GM21360 (cell line): ENCODE results near the gene SLC23A2.
"Not testable (repeated sequence)": the region's sequence is repeated elsewhere in the genome, so short reads cannot be mapped to it uniquely, and the experiment has no call there.

ENCODE experiments used
- ATAC-seq: cut with Tn5 transposase; IDR thresholded peaks from one replicate; pipeline ENCODE4 v1.9.1; 2021; ENCODE audit warnings: mild to moderate bottlenecking, moderate library complexity; ENCODE audit not compliant: unreplicated experiment

The SLC23A2 gene

DNA sequence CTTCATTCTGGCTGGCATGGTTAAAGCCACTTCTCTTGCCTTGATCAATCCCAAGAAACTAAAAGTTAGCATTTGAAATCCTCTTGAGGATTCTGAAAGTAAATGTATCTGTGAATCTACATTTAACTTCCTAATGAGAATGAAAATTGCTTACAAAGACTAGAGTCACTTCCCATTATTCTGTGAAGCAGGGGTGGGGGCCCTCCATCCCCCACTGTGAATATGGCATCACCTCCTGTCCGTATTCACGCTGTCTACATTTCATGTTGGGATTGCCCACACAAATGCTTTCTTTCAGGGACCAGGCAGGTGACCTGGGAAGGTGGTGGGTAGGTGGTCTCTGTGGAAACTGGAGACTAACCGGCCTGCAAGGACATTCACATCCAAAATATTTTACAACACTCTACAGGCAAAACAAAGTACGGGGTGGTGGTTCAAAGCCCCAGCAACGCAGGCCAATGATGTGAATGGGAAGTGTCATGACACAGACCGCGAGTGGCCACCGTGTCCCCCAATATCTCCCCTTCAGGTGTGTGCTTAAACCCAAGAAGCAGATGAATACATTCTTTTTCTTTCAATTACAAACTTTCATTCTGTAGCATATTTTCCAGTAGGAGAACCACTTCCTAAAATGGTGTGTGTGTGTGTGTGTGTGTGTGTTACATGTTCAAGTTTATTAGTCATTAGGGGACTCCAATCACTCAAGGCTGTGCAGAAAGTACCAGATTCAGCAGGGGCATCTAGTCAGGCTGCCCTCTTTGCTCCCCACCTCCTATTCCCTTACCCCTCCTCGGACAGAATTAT, 147.4 kb downstream of the SLC23A2 start:
- ATAC-seq = no peak

GRCh38 chr20:4853004-4853403, 148.3 kb downstream of the SLC23A2 start:
- ATAC-seq = no peak

GRCh38 chr20:4850960-4851359, 150.3 kb downstream of the SLC23A2 start:
- no peak for ATAC-seq

DNA sequence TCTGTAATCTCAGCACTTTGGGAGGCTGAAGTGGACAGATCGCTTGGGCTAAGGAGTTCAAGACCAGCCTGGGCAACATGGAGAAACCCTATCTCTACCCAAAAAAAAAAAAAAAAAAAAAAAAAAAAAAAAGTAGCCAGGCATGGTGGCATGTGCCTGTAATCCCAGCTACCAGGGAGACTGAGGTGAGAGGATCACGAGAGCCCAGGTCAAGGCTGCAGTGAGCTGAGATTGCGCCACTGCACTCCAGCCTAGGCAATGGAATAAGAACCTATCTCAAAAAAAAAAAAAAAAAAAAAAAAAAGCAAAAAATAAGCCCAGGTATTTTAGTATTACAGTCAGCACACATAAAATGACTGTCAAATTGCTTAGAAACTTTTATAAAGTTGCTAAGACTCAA, 152.5 kb downstream of the SLC23A2 start:
- not testable (repeated sequence) for ATAC-seq

GRCh38 chr20:4848041-4848440, 153.3 kb downstream of the SLC23A2 start:
- no peak for ATAC-seq

- no peak for ATAC-seq
Observed at GRCh38 chr20:4846821-4847220, 154.5 kb downstream of the SLC23A2 start.

DNA sequence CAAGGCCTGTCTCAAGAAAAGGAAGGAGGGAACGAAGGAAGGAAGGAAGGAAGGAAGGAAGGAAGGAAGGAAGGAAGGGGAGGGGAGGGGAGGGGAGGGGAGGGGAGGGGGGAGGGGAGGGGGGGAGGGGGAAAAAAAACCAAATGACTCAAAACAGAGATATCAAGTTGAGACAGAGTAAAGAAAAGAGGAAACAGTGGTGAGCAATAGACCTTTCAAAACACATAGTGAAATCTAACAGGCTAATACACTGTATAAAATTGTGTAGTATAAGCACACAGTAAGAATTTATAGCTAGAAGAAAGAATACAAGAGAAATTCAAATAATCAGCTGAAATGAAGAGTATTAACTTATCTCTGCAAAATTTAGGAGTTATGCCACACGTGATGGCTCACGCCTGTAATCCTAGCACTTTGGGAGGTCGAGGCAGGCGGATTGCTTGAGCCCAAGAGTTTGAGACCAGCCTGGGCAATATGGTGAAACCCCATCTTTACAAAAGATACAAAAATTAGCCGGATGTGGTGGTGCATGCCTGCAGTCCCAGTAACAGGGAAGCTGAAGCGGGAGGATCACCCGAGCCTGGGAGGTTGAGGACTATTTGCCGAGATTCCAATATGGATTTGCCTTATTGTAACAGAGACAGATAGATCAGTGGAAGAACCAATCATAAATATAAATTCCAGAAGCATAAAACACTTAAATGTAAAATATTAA, 156.4 kb downstream of the SLC23A2 start:
- no peak for ATAC-seq

GRCh38 chr20:4844325-4844724, 157.0 kb downstream of the SLC23A2 start:
- no peak for ATAC-seq

GRCh38 chr20:4840801-4841200, 160.5 kb downstream of the SLC23A2 start:
- no peak for ATAC-seq

DNA sequence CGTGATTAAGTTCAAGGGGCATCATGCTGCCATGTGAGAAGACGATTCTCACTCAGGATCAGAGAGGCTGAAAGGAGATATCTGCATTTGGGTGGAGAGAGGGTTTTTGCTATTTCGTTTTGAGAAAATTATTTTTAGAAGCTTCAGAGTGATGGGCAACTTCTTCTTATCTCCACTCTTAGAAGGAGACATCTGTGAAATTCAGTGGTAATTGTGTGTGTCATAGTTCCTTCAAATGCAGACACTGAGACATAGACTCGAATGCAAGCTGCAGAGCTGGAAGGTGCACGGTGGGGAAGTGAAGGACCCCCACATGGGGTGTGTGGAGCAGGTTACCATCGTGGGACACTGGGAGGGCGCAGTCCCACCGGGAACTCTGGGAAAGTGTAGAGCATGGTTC, 162.8 kb downstream of the SLC23A2 start:
- ATAC-seq = no peak

DNA sequence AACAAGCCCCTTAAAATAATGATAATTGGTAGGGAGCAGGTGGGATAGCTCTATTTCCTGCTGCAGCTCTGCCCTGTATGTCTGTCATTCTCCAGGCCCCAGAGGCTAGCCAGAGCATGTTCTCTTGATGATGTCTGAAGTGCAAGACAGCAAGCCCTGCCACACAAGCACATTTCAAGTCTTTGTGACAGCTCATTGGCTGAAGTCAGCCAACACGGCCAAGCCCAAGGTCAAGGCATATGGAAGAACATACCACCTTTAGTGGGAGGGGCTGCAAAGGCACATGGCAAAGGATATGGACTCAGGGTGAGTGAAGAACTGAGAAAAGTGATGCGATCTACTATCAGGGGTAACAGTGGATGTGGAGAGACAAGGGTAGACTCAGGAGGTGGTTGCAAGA, 163.6 kb downstream of the SLC23A2 start:
- no peak for ATAC-seq

DNA sequence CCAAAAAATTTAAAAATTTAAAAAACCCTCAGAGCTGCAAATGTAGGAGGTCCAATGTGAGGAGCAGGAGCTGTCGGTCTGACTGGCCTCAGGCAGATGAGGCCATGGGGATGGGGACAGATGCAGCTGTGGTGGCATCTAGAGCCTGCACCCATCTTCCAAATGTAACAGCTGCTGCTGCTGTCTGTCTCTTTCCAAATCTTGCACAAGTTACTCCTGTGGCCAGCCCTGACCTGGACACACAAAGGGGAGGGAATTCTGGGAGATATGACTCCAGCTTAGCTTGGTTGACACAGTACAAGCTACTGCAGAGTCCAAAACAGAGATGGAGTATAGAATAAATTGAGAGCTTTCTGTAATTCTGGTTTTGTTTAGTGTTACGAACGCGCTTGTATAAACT, 164.4 kb downstream of the SLC23A2 start:
- no peak for ATAC-seq

DNA sequence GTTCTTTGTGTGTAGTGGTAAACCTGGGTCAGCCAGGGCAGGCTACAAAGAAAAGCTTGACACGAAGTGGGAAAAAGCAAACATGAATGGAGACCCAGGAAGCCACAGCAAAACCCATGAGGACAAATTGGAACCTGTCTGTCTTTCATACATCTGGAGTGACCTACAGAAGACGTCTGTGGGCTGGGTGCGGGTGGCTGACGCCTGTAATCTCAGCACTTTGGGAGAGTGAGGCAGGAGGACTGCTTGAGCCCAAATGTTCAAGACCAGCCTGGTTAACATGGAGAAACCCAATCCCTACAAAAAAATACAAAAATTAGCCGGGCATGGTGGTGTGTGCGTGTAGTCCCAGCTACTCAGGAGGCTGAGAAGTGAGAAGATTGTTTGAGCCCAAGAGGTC, 164.8 kb downstream of the SLC23A2 start:
- ATAC-seq = no peak

DNA sequence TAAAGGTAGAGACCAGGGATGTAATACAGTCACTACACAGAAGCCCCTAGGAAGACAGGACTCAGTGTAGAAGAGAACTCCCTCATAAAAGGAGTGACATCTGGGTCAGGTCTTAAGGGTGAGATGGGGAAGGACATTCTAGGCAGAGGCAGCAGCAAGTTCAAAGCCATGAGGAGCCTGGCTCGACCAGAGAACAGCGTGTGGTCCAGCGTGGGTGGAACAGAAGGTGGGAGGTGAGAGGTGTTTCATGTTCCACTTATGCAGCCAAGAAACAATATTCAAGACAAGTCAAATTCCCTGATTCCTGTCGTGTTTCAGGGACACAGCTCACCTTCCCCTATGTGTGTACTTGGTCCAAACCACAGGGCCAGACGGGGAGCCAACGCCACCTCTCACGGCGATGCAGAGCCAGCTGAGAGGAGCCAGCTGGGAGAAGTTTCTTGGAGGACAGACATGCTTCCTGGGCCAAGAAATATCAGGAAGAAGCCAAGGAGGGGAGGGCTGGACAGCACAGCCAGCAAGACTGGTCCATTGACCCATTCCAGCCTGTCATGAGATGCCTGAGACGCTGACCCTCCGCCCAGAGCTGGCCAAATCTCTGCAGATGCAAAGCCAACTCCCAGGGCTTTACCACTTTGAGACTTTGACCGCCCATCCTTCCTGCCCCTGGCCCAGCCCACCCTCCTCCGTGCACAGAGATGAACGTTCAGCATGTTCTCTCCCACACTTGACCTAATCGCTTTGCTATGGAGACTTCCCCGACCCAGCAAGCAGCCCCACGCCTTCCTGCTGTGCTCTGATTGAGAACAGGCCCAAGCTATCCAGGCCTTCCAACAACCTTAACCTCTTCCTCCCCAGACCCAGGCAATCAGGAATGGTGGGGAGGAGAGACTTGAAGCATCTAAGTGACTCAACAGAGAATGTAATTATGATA, 165.8 kb downstream of the SLC23A2 start:
- ATAC-seq = no peak

- ATAC-seq = no peak
Observed at GRCh38 chr20:4833074-4833728, 168.1 kb downstream of the SLC23A2 start.

GRCh38 chr20:4832469-4832868, 168.8 kb downstream of the SLC23A2 start:
- no peak for ATAC-seq

GRCh38 chr20:4830696-4831095, 170.6 kb downstream of the SLC23A2 start:
- ATAC-seq = no peak

GRCh38 chr20:4830259-4830658, 171.1 kb downstream of the SLC23A2 start:
- ATAC-seq = no peak

DNA sequence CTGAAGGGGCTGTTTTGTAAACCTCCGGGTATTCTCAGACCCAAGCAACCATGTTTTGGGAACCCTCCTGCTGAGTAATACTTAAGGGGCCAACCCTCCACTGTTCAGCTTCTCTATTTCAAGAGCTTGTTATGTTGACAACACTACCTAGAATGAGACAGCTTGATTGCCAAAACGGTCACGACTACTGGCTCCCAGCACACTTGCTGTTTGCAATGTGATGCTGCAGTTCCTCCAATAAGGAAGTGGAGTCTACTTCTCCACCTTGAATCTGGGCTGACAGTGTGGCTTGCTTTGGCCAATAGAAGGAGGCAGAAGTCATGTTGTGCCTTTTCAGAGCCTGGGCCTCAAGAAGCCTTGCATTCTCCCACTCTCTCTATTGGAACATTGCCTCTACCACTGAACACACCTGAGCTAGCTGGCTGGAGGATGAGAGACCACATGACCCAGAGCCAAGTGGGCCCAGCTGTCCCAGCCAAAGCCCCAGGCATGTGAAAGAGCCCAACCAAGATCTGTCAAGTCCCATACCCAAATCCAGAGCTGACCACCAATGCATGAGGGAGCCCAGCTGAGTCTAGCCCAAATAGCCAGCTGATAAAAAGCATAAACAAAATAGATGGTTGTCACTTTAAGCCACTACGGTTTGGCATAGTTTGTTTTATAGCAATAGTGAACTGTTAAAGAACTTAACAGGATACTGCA, 171.6 kb downstream of the SLC23A2 start:
- ATAC-seq = no peak

GRCh38 chr20:4828830-4829513, 172.3 kb downstream of the SLC23A2 start:
- ATAC-seq = no peak
